ENCODE results near the gene PLCB4. TPM values are rescaled to one million over a fixed set of nuclear protein-coding genes. Genes with fewer than 3 reads are reported as not detected.

The PLCB4 gene
- total and polyA plus RNA-seq, 7 donors = 9.7 to 21.0 (median 12.4) TPM

- intact Hi-C loops (cut with DNase I) = no loop called here
- no peaks in the 10 kb centered on the region for H3K9me3 ChIP-seq
- no peaks in the 10 kb centered on the region for H3K36me3 ChIP-seq
- H3K4me1 ChIP-seq = peaks cover 0 to 7% (median 0%) of the 10 kb centered on the region in 4 donors
- H3K27ac ChIP-seq = no peak overlapping the region
- H3K27me3 ChIP-seq = no peaks in the 10 kb centered on the region
- no peak for DNase-seq
- H3K4me3 ChIP-seq = no peak overlapping the region
- TF ChIP-seq CTCF (IDR thresholded peaks at IDR 0.05) = no peak
- TF ChIP-seq POLR2A (IDR thresholded peaks at IDR 0.05) = no peak
- no peak for TF ChIP-seq POLR2AphosphoS5 (IDR thresholded peaks at IDR 0.05)
- no peak for TF ChIP-seq EP300 (IDR thresholded peaks at IDR 0.05)
- 85 to 89% methylated on average over 3 of the region's 3 CpGs for WGBS, 2 donors
Observed at GRCh38 chr20:9028419-9028818, 40.5 kb upstream of the PLCB4 start.

- Histone ChIP-seq H3K27ac (peak overlapping the region in 1 of 4 donors; percentile 22), H3K9me3 (no peaks in the 10 kb centered on the region), H3K4me1 (peaks cover 0 to 7% (median 0%) of the 10 kb centered on the region in 4 donors), H3K4me3 (no peak overlapping the region), H3K27me3 (no peaks in the 10 kb centered on the region), H3K36me3 (no peaks in the 10 kb centered on the region)
- intact Hi-C loops (cut with DNase I) = no loop called here
- TF ChIP-seq POLR2A (IDR thresholded peaks at IDR 0.05) (no peak), POLR2AphosphoS5 (IDR thresholded peaks at IDR 0.05) (no peak), EP300 (IDR thresholded peaks at IDR 0.05) (no peak), CTCF (IDR thresholded peaks at IDR 0.05) (no peak)
- WGBS, 2 donors = 87 to 88% methylated on average over 8 of the region's 8 CpGs
- DNase-seq = no peak
Observed at GRCh38 chr20:9031991-9032390, 36.9 kb upstream of the PLCB4 start.

GRCh38 chr20:9032758-9033157 lies 36.1 kb upstream of the PLCB4 start:
- intact Hi-C loops (cut with DNase I) = no loop called here
- no peak for DNase-seq
- Histone ChIP-seq H3K36me3 (no peaks in the 10 kb centered on the region), H3K27me3 (no peaks in the 10 kb centered on the region), H3K4me3 (no peak overlapping the region), H3K27ac (no peak overlapping the region), H3K4me1 (peaks cover 0 to 7% (median 0%) of the 10 kb centered on the region in 4 donors), H3K9me3 (no peaks in the 10 kb centered on the region)
- no peak for TF ChIP-seq CTCF (IDR thresholded peaks at IDR 0.05)
- TF ChIP-seq EP300 (IDR thresholded peaks at IDR 0.05) = no peak
- TF ChIP-seq POLR2A (IDR thresholded peaks at IDR 0.05) = no peak
- no peak for TF ChIP-seq POLR2AphosphoS5 (IDR thresholded peaks at IDR 0.05)
- WGBS, 2 donors = 93 to 95% methylated on average over 4 of the region's 4 CpGs

- intact Hi-C loops (cut with DNase I) = no loop called here
- no peak overlapping the region for H3K27ac ChIP-seq
Observed at GRCh38 chr20:9035126-9035525, 33.8 kb upstream of the PLCB4 start.

More at GRCh38 chr20:9035126-9035525, 33.8 kb upstream of the PLCB4 start:
- Histone ChIP-seq H3K4me3 (no peak overlapping the region), H3K9me3 (no peaks in the 10 kb centered on the region), H3K27me3 (no peaks in the 10 kb centered on the region), H3K36me3 (no peaks in the 10 kb centered on the region), H3K4me1 (peaks cover 0 to 7% (median 0%) of the 10 kb centered on the region in 4 donors)
- WGBS, 2 donors = 75 to 80% methylated on average over 3 of the region's 3 CpGs
- TF ChIP-seq POLR2AphosphoS5 (IDR thresholded peaks at IDR 0.05) (no peak), POLR2A (IDR thresholded peaks at IDR 0.05) (no peak), EP300 (IDR thresholded peaks at IDR 0.05) (no peak), CTCF (IDR thresholded peaks at IDR 0.05) (no peak)
- DNase-seq = no peak
